Measurements from ENCODE around the gene ZFP36L1. TPM values are rescaled to one million over a fixed set of nuclear protein-coding genes. Genes with fewer than 3 reads are reported as not detected.

The ZFP36L1 gene
- polyA plus RNA-seq, 3 donors: 258 to 305 (median 271) TPM

GRCh38 chr14:68820536-68820935, 27.7 kb upstream of the ZFP36L1 start:
- DNase-seq (ENCODE audit: extremely low read depth in 1 of 11, low read depth in 9 of 11, low spot score in 4 of 11): no peak

GRCh38 chr14:68820119-68820518, 27.3 kb upstream of the ZFP36L1 start:
- no peak for DNase-seq (ENCODE audit: extremely low read depth in 1 of 11, low read depth in 9 of 11, low spot score in 4 of 11)

- peak in 1 of 11 donors; percentile 35 for DNase-seq (ENCODE audit: extremely low read depth in 1 of 11, low read depth in 9 of 11, low spot score in 4 of 11)
These were observed 26.4 kb upstream of the ZFP36L1 start for GRCh38 chr14:68819260-68819691.

GRCh38 chr14:68817506-68818212, 24.8 kb upstream of the ZFP36L1 start:
- no peak for DNase-seq (ENCODE audit: extremely low read depth in 1 of 11, low read depth in 9 of 11, low spot score in 4 of 11)

DNA sequence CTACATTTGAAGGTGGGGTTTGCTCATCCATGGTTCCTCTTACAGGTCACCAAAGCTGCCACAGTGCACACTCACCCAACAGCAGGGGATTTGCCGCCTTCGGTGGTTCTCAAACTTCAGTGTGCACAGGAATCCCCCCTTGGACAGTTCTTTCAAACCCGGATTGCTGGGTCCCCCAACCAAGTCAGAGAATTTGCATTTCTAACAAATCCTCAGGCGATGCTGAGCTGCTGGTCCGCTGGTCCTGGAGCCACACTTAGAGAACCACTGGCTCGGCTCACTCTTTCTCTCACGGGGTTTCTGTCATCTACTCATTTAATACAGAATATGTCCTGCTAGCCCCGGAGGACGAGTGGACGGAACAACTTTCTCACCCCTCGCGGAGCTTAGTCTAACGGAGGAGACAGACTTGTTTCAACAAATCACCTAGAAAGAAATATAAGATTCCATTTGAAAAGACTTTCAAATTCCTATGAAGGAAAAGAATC, 24.1 kb upstream of the ZFP36L1 start:
- DNase-seq (ENCODE audit: extremely low read depth in 1 of 11, low read depth in 9 of 11, low spot score in 4 of 11): no peak

DNA sequence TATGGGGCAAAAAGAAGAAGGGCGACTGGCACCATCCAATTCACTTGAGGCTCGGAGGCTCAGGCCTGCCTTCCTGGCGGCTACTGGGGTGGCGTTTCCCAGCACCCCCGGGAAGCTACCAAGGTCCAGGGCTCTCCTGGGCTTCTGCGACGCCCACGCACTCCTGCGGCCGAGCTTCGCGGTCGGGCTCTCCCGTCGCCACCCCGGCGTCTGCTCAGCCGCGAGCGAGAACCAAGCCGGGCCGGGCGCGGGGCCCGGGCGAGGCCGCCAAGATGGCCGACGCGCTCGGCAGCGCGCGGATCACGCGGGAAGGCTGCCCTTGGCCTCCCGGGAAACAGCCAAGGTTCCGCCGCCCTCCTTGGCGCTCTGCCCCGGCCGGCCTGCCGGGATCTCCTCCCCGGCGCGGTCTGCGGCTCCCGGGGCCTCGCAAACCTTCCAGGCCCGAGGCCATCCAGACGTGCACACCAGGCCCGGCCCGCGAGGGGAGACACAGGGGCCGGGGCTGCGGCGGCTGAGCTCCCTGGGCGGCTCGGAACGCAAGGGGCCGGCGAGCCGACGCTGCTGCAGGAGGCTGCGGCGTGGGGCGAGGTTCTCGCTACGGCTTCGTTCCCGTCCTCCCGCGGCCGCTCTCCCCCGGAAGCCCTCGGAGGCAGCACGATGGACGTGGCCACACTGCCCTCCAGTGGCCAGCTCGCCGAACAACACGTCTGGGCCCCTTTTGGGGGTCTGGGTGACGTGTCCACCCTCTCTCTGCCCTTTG, 23.5 kb upstream of the ZFP36L1 start:
- DNase-seq (ENCODE audit: extremely low read depth in 1 of 11, low read depth in 9 of 11, low spot score in 4 of 11): peak in 10 of 11 donors; percentile 80 to 90 (median 87)

DNA sequence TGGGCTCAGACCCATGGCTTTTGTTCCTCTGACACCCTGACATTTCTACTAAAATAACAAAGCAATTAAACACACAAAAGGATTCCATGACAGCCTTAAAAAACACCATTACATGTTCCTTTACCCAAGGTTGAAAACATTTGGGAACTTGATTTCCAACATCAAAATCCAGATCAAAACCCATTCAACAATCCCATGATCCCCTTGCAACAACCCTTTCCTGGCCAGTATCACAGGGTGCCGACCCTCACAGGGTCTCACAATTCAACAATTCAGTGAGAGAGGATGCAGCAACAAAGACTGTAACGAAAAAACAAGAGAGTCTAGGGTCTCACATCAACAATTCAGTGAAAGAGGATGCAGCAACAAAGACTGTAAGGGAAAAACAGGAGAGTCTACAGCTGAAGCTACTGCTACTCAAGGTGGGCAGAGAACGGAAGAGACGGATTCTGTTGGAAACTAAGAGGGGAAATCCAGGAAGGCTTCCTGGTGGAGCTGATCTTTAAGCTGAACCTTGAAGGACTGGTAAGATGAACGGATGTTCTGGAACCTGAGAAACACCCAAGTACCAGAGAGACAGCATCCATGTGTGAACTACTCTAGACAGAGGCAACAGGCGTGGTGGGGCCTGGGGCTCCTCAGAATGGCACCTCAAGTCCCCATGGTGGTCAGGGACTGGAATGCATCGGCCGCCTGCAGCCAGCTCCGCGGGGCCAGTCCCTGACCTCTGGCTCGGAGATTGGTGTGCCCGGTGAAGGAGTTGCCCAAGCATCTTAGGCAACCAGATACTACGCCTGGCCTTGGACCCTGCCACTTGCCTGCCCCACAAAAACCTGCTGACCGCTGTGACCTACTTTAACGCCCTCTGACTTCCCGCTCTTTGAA, 22.7 kb upstream of the ZFP36L1 start:
- DNase-seq (ENCODE audit: extremely low read depth in 1 of 11, low read depth in 9 of 11, low spot score in 4 of 11): no peak

GRCh38 chr14:68814539-68815297, 21.9 kb upstream of the ZFP36L1 start:
- peak in 7 of 11 donors; percentile 84 to 93 (median 86) for DNase-seq (ENCODE audit: extremely low read depth in 1 of 11, low read depth in 9 of 11, low spot score in 4 of 11)

DNA sequence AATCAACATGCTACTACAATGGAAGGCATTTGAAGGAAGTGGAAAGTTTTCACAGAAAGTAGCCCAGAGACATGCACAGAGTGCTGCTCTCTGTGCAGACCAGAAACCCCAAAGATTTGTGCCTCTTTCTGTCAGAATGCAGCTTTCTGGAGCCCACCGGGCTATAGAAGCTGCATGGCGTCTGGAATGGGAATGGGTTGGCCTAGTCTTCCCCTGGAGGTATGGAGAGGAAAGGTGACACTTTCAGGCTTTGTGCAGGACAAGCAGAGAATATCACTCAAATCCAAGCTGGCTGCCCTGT, 21.3 kb upstream of the ZFP36L1 start:
- peak in 1 of 11 donors; percentile 32 for DNase-seq (ENCODE audit: extremely low read depth in 1 of 11, low read depth in 9 of 11, low spot score in 4 of 11)

GRCh38 chr14:68813318-68813838, 20.5 kb upstream of the ZFP36L1 start:
- DNase-seq (ENCODE audit: extremely low read depth in 1 of 11, low read depth in 9 of 11, low spot score in 4 of 11): no peak

DNA sequence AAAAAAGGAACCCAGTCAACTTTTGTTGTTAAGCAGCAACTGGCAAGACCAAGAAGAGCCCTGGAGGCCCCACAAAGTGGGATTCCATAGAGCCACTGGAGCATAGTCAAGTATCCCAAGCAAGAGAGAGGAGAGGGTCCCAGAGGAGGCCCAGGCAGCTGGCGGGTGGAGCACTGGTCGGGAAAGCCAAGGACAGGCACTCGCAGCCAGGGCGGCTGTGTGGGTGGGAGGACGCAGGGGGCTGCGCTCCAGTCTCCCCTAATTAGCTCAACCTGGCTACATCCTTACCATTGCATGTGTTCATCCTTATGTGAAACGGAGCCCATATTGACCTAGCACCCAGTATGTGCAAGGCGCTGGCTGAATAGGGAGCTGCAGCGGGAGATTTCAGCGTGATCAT, 18.3 kb upstream of the ZFP36L1 start:
- DNase-seq (ENCODE audit: extremely low read depth in 1 of 11, low read depth in 9 of 11, low spot score in 4 of 11): no peak

- no peak for DNase-seq (ENCODE audit: extremely low read depth in 1 of 11, low read depth in 9 of 11, low spot score in 4 of 11)
These were observed 17.6 kb upstream of the ZFP36L1 start for GRCh38 chr14:68810173-68811153.

GRCh38 chr14:68809524-68809923, 16.7 kb upstream of the ZFP36L1 start:
- DNase-seq (ENCODE audit: extremely low read depth in 1 of 11, low read depth in 9 of 11, low spot score in 4 of 11): no peak

DNA sequence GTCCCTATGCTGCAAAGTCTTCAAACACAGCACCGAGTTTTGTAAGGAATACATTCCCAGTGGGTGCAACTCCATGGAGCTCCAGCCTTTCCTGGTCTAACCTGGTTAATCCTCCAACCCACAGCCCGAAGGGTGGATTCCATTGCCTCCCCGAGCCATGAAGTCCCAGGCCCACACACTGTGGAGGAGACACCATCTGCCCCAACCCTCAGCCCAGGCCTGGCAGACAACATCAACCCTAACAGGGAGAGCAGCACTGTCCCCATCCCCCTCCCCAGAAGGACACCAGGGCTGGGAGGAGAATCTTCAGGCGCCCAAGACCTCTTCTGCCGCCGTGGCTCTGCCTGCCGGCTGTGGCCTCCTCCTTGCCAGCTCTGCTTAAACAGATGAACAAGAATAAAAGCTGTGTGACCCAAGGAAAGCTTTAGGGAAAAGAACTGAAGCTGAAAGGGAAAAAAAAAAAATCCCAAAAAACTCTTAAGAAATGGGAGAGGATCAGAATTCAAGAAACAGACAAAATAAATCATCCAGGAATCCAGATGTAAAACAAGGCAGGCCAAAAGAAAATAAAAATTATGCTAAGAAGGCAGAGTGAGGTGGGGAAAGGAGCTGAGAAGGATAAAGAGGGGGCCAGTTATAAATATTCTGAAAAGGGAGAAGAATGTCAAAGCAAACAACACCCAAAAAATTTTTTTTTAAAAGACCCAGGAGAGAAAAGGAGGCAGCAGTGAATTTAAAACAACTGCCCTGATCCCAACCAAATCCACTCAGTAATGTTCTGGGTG, 16.0 kb upstream of the ZFP36L1 start:
- no peak for DNase-seq (ENCODE audit: extremely low read depth in 1 of 11, low read depth in 9 of 11, low spot score in 4 of 11)

- DNase-seq (ENCODE audit: extremely low read depth in 1 of 11, low read depth in 9 of 11, low spot score in 4 of 11): no peak
These were observed 15.1 kb upstream of the ZFP36L1 start for GRCh38 chr14:68807987-68808386.

DNA sequence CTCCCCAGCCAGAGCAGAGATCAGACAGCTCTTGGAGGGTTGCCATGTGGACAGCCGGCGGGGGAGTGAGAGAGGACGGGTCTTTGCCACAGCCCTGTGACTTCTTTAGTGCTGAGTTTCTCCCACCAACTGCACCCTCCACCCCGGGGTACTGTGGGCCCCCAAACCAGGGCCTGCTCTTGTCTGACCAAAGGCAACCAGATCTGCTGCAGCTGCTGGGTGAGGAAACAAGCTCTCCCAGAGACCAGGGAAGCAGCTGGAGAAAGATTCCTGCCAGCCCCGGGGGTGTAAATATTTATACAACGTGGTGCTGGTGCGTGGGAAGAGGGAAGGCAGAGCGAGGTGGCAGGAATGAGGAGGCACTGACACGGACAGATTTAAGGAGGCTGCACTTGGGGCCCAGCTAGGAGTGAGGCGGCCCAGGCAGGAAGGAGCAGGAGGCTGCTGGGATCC, 14.3 kb upstream of the ZFP36L1 start:
- peak in 2 of 11 donors; percentile 53 to 67 for DNase-seq (ENCODE audit: extremely low read depth in 1 of 11, low read depth in 9 of 11, low spot score in 4 of 11)
